ENCODE data around the gene FAM209B. TPM values are rescaled to one million over a fixed set of nuclear protein-coding genes. Genes with fewer than 3 reads are reported as not detected.

The FAM209B gene
- total RNA-seq, 1 donor from 2014 or later, result 0.63 TPM

GRCh38 chr20:56517211-56517610 lies 15.8 kb upstream of the FAM209B start:
- Mint-ChIP-seq H3K4me3 (no peak overlapping the region), H3K9me3 (peaks cover 12% of the 10 kb centered on the region), H3K36me3 (peaks cover 38% of the 10 kb centered on the region), H3K27me3 (no peaks in the 10 kb centered on the region), H3K4me1 (ENCODE audit: unreplicated experiment) (peaks cover 5% of the 10 kb centered on the region), H3K27ac (no peak overlapping the region)
- no peak for TF ChIP-seq CTCF (conservative IDR thresholded peaks at IDR 0.05)
- DNase-seq (ENCODE audit: extremely low spot score, unreplicated experiment), result no peak

GRCh38 chr20:56517641-56518040 lies 15.4 kb upstream of the FAM209B start:
- Mint-ChIP-seq H3K27me3 (no peaks in the 10 kb centered on the region), H3K27ac (no peak overlapping the region), H3K4me1 (ENCODE audit: unreplicated experiment) (peaks cover 5% of the 10 kb centered on the region), H3K9me3 (peaks cover 12% of the 10 kb centered on the region), H3K4me3 (no peak overlapping the region), H3K36me3 (peaks cover 38% of the 10 kb centered on the region)
- no peak for DNase-seq (ENCODE audit: extremely low spot score, unreplicated experiment)
- TF ChIP-seq CTCF (conservative IDR thresholded peaks at IDR 0.05), result no peak

GRCh38 chr20:56518126-56518525 lies 14.9 kb upstream of the FAM209B start:
- H3K4me1 Mint-ChIP-seq (ENCODE audit: unreplicated experiment), result peaks cover 5% of the 10 kb centered on the region
- H3K4me3 Mint-ChIP-seq, result no peak overlapping the region
- peaks cover 38% of the 10 kb centered on the region for H3K36me3 Mint-ChIP-seq
- no peaks in the 10 kb centered on the region for H3K27me3 Mint-ChIP-seq
- no peak for DNase-seq (ENCODE audit: extremely low spot score, unreplicated experiment)
- no peak overlapping the region for H3K27ac Mint-ChIP-seq
- no peak for TF ChIP-seq CTCF (conservative IDR thresholded peaks at IDR 0.05)
- peaks cover 12% of the 10 kb centered on the region for H3K9me3 Mint-ChIP-seq

DNA sequence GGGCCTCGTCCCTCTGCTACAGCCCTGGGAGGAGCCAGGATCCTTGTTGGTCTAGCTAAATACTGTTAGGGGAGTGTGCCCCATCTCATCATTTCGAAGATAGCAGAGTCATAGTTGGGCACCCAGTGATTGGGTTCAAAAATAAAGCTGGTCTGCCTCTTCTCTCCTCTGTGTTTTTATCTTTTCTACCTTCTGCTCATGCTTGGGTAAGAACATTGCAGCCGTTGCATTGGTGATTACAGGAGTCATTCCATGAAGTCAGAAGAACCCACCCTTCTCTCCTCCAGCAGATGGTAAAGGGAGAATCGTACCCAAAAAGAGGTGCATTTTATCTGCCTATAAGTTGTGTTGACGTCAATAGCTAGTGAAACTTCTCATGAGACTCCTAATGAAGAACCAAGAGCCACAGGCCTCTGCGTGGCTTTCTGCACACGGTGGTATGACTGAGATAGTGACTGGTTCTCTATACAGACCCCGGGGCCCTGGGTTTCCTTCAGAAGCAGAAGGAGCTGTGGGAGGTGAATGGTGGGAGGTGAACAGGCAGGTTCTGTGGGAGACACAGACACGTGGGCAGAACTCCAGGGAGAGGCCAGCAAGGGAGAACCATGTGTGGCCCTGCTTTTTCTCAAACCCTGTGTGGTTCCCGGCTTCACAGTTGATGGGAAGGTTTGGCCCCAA lies 14.2 kb upstream of the FAM209B start:
- DNase-seq (ENCODE audit: extremely low spot score, unreplicated experiment), result no peak
- H3K4me1 Mint-ChIP-seq (ENCODE audit: unreplicated experiment), result peaks cover 5% of the 10 kb centered on the region
- no peak overlapping the region for H3K4me3 Mint-ChIP-seq
- H3K27me3 Mint-ChIP-seq, result no peaks in the 10 kb centered on the region
- no peak overlapping the region for H3K27ac Mint-ChIP-seq
- no peak for TF ChIP-seq CTCF (conservative IDR thresholded peaks at IDR 0.05)
- H3K36me3 Mint-ChIP-seq, result peaks cover 38% of the 10 kb centered on the region
- peaks cover 12% of the 10 kb centered on the region for H3K9me3 Mint-ChIP-seq

DNA sequence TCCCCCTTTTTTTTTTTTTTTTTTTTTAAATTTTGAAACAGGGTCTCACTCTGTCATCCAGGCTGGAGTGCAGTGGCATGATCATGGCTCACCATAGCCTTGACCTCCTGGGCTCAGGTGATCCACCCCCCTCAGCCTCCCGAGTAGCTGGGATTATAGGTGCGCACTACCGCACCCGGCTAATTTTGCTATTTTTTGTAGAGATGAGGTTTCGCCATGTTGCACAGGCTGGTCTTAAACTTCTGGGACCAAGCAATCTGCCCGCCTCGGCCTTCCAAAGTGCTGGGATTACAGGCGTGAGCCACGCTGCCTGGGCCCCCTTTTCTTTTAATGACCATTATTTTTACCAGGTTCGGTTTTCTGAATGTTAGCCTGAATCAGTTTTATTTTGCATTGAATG lies 13.5 kb upstream of the FAM209B start:
- peaks cover 5% of the 10 kb centered on the region for H3K4me1 Mint-ChIP-seq (ENCODE audit: unreplicated experiment)
- H3K27ac Mint-ChIP-seq, result no peak overlapping the region
- peaks cover 38% of the 10 kb centered on the region for H3K36me3 Mint-ChIP-seq
- no peak overlapping the region for H3K4me3 Mint-ChIP-seq
- no peaks in the 10 kb centered on the region for H3K27me3 Mint-ChIP-seq
- DNase-seq (ENCODE audit: extremely low spot score, unreplicated experiment), result no peak
- TF ChIP-seq CTCF (conservative IDR thresholded peaks at IDR 0.05), result no peak
- peaks cover 12% of the 10 kb centered on the region for H3K9me3 Mint-ChIP-seq

Measured in type B pancreatic cell (in vitro differentiated cells).